Tibial artery (tissue), 4 donors: Measurements from ENCODE around the gene THSD4.

Experiments
- DNase-seq, 2 donors: peaks; one replicate each; pipeline ENCODE4 v3.0.0-alpha.2; 2019
- H3K27ac ChIP-seq, 2 donors: fragments of 200-600 bp; sonication (generic) in 1 of 2; 1 replicate in 1 of 2; 2 replicates in 1 of 2; pipeline ENCODE4 v1.5.1; 2018 to 2019; ENCODE audit warnings: mild to moderate bottlenecking in 1 of 2
- H3K27me3 ChIP-seq, 2 donors: fragments of 200-600 bp; sonication (generic) in 1 of 2; one replicate each; pipeline versions ENCODE4 v1.5.1 to v1.6.0; 2016 to 2019
- H3K36me3 ChIP-seq, 3 donors: fragments of 200-600 bp; sonication (generic) in 2 of 3; one replicate each; pipeline ENCODE4 v1.5.1; 2016 to 2019; ENCODE audit warnings: mild to moderate bottlenecking in 2 of 3
- H3K4me1 ChIP-seq, 4 donors: fragments of 200-600 bp; sonication (generic) in 2 of 4; 1 replicate in 3 of 4; 2 replicates in 1 of 4; pipeline ENCODE4 v1.5.1; 2016 to 2019
- H3K4me3 ChIP-seq, 2 donors: fragments of 200-600 bp; sonication (generic) in 1 of 2; 1 replicate in 1 of 2; 2 replicates in 1 of 2; pipeline ENCODE4 v1.5.1; 2018 to 2019; ENCODE audit warnings: mild to moderate bottlenecking in 2 of 2
- H3K9me3 ChIP-seq, 3 donors: fragments of 200-600 bp; sonication (generic) in 1 of 3; one replicate each; pipeline ENCODE4 v1.5.1; 2016 to 2019
- intact Hi-C: fragments of 100-400 bp; cut with DNase I; formaldehyde crosslinking; loops from one replicate; pipeline ENCODE4 v1.15.0; 2023; ENCODE audit warnings: low total_unique reads
- TF ChIP-seq, protein P1 (sequence below), 2 experiments: fragments of 200-600 bp in 1 of 2; fragments of 450-650 bp in 1 of 2; IDR thresholded peaks; one replicate each; pipeline ENCODE4 v1.5.1; 2017 to 2019; ENCODE audit warnings: antibody characterized with exemption in 2 of 2, mild to moderate bottlenecking in 1 of 2, moderate library complexity in 1 of 2

The THSD4 gene

GRCh38 chr15:71215126-71215894 is 100.0 kb downstream of the THSD4 start:
- no peaks in the 10 kb centered on the region for H3K27me3 ChIP-seq
- TF ChIP-seq, protein P1, sequence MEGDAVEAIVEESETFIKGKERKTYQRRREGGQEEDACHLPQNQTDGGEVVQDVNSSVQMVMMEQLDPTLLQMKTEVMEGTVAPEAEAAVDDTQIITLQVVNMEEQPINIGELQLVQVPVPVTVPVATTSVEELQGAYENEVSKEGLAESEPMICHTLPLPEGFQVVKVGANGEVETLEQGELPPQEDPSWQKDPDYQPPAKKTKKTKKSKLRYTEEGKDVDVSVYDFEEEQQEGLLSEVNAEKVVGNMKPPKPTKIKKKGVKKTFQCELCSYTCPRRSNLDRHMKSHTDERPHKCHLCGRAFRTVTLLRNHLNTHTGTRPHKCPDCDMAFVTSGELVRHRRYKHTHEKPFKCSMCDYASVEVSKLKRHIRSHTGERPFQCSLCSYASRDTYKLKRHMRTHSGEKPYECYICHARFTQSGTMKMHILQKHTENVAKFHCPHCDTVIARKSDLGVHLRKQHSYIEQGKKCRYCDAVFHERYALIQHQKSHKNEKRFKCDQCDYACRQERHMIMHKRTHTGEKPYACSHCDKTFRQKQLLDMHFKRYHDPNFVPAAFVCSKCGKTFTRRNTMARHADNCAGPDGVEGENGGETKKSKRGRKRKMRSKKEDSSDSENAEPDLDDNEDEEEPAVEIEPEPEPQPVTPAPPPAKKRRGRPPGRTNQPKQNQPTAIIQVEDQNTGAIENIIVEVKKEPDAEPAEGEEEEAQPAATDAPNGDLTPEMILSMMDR (IDR thresholded peaks at IDR 0.05): no peak
- intact Hi-C loops: no loop called here
- H3K36me3 ChIP-seq: no peaks in the 10 kb centered on the region
- no peak overlapping the region for H3K27ac ChIP-seq
- DNase-seq: no peak
- no peaks in the 10 kb centered on the region for H3K9me3 ChIP-seq
- peaks cover 0 to 46% (median 30%) of the 10 kb centered on the region in 4 donors for H3K4me1 ChIP-seq
- no peak overlapping the region for H3K4me3 ChIP-seq

DNA sequence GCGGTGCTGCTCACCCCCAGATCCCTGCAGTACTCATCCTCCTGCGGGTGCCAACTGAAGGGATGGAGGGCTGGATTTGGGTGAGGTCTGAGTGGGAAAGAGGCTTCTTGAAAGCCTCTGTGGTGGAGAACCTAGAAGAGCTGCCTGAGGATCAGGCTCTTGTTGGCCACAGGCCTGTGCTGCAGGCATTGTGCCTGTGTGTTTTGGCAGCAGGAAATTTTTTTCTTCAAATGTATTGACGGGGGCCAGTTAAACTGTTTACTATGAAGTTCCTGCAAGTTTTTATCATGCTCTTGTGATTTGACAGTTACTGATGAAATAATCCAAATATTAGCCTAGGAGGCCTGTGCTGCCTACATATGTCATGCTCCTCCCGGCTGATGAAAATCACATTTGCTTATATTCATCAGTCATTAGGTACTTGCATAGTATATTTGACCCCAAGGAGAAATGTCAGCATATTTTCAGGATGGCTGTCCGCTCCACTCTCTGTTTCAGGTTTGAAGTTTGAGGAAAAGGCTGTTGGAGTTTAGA is 103.1 kb downstream of the THSD4 start:
- Histone ChIP-seq H3K4me3 (no peak overlapping the region), H3K36me3 (no peaks in the 10 kb centered on the region), H3K27me3 (no peaks in the 10 kb centered on the region), H3K27ac (peak overlapping the region; percentile 63 to 64), H3K9me3 (no peaks in the 10 kb centered on the region), H3K4me1 (peaks cover 0 to 26% (median 22%) of the 10 kb centered on the region in 4 donors)
- TF ChIP-seq, protein P1 (IDR thresholded peaks at IDR 0.05): no peak
- no peak for DNase-seq
- intact Hi-C loops: no loop called here

DNA sequence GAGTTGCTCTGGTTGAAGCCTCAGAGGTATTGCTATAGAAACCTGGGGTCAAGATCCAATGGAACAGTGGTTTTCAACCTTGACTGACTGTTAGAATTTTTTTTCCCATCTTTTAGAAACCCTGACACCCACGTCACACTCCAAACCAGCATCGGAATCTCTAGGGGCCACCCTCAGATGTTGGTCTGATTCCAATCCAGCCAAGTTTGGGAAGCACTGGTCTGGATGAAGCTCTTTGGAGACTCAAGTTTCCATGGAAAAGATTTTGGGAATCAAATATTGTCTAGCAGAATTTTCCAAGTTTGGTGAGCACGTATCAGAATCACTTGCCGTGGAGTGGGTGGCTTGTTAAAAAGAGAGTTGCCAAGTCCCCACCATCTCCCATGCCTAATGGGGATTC is 103.8 kb downstream of the THSD4 start:
- Histone ChIP-seq H3K27me3 (no peaks in the 10 kb centered on the region), H3K4me1 (peaks cover 0 to 26% (median 21%) of the 10 kb centered on the region in 4 donors), H3K36me3 (no peaks in the 10 kb centered on the region), H3K4me3 (no peak overlapping the region), H3K9me3 (no peaks in the 10 kb centered on the region), H3K27ac (peak overlapping the region; percentile 63 to 64)
- intact Hi-C loops: no loop called here
- no peak for DNase-seq
- TF ChIP-seq, protein P1 (IDR thresholded peaks at IDR 0.05): no peak

GRCh38 chr15:71219645-71220044 is 104.4 kb downstream of the THSD4 start:
- Histone ChIP-seq H3K27ac (peak overlapping the region; percentile 63 to 64), H3K27me3 (no peaks in the 10 kb centered on the region), H3K9me3 (no peaks in the 10 kb centered on the region), H3K4me1 (peaks cover 0 to 26% (median 21%) of the 10 kb centered on the region in 4 donors), H3K36me3 (no peaks in the 10 kb centered on the region), H3K4me3 (no peak overlapping the region)
- intact Hi-C loops: loop anchor here (10.0 kb wide), 1 partner anchor 95 kb away; no protein-coding TSS in a partner anchor
- no peak for DNase-seq
- TF ChIP-seq, protein P1 (IDR thresholded peaks at IDR 0.05): no peak

GRCh38 chr15:71220828-71221227 is 105.6 kb downstream of the THSD4 start:
- Histone ChIP-seq H3K27ac (no peak overlapping the region), H3K4me3 (no peak overlapping the region), H3K4me1 (peaks cover 0 to 26% (median 21%) of the 10 kb centered on the region in 4 donors), H3K27me3 (no peaks in the 10 kb centered on the region), H3K36me3 (no peaks in the 10 kb centered on the region), H3K9me3 (no peaks in the 10 kb centered on the region)
- TF ChIP-seq, protein P1 (IDR thresholded peaks at IDR 0.05): no peak
- intact Hi-C loops: loop anchor here (10.0 kb wide), 1 partner anchor 94 kb away; no protein-coding TSS in a partner anchor
- DNase-seq: no peak
